HG03135 (cell line): Measurements from ENCODE around the gene STX7.

Source experiments
- ATAC-seq: cut with Tn5 transposase; IDR thresholded peaks from one replicate; pipeline ENCODE4 v1.9.1; 2021; ENCODE audit warnings: mild to moderate bottlenecking, moderate library complexity; ENCODE audit not compliant: unreplicated experiment

STX7 gene

DNA sequence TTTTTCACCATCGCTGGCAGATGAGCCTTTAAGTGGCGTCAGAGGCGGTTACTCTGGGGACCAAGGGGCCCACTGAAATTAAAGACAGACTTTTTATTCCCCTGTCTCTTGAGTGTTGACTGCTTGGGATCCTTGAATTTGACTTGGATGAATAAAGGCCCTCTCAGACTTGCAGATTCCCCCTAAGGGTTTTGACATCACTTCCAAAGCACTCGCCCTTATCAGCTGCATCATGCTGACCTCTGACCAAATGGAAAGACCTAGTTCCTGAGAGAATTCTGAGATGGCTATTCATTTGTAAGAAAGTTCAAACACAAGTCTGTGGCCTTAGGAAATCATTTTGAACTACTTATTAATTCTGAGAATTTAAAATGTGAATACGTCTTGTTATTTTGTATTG lies 98.2 kb downstream of the STX7 start:
- ATAC-seq = no peak

DNA sequence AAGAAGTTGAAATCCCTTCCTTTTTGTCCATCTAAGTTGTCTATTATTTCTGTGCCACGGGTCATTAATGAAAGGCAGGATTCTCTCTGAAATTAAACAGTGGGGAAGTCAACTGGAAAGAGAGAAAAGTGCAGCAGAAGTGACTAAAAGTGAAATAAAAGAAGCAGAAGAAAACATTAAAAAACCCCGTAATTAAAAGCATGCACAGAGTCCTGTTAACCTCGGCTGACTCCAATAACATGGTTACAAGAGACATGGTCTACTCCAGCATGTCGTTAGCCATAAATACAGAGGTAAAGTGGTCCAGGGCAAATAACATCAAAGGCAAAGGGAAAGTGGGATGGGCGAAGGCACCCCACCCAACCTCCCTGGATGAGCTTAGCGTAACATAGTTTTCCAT lies 98.6 kb downstream of the STX7 start:
- no peak for ATAC-seq

DNA sequence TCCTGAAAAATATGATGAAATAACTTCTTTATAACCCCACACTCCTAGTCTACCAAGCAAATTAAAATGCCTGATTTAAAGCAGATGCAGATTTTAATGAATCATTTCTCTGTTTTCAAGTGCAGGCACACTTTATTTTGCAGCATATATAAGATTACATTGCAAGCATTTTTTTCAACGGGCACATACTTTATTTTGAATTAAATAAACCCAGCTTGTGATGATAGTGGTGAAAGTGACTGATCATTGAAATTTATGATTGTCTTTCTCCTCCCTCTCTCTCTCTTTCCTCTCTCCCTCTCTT lies 99.5 kb downstream of the STX7 start:
- ATAC-seq = no peak

DNA sequence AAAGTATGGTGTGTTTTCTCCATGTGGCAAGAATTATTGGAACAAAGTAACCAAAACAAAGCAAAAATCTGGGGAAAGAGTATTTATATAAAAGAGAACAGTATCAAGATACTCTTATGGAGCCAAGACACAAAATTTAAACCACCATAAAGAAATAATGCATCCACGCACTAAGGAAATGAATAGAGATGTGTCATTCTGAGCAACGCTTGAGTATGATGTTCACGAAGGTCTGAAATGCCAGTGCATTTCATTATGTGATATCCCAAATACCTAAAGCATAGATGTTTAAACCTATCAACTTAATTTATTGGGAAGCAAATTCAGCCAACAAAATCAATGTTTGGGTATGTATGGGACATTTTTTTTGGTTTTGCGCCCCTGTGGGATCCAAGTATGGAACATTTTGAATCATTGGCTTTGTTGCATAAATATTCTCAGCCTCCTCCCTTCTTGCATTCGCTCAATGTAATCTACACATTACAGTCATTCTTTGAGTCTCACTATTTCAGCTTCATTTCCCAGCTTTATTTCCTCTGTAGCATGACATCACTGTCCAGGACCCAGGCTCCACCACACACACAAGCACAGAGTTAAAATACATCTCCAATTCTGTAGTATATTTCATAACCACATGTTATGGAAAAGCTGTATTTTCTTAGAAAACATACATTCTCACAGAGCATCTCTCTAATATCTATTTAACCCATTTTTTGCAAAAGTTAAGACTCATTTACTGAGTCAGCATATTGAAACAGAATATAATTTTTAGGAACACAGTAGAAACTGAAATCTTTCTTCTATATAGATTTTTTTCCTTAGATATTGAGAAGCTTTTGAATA lies 100.0 kb downstream of the STX7 start:
- ATAC-seq = no peak

DNA sequence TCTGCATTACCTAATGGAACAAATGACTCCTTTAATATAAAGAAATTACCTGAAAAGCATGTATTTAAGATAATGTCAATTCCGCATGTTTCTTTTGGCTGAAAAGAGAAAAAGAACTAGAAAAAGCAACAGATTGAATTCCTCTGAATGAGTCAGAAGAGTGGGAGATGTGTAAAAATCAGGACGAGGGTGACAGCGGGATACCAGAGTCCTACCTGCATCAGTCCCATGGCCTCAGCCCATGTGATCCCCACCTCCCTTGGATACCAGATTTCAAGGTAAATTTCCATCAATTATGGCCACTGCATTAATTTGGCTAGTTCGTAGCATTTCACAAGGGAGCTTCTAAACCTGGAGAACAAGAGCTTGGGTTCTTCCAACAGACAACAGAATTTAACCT lies 101.6 kb downstream of the STX7 start:
- no peak for ATAC-seq

DNA sequence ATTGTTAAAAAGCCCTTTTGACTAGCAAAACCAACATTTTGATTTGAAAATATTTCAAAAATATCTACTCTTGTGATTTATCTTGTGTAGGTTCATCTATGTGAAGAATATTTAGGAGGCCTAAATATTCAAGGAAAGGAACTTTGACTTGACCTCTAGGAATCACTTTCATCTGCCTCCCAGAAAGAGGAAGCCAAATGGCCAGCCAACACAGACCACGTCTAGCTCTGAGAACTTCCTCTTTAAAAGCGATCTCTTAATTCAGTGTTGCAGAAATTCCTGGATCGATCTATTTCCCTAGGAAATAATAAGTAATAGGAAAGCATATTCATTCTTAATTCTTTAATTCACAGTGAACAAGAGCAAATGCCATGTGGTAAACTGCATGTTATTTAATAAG lies 102.1 kb downstream of the STX7 start:
- no peak for ATAC-seq

DNA sequence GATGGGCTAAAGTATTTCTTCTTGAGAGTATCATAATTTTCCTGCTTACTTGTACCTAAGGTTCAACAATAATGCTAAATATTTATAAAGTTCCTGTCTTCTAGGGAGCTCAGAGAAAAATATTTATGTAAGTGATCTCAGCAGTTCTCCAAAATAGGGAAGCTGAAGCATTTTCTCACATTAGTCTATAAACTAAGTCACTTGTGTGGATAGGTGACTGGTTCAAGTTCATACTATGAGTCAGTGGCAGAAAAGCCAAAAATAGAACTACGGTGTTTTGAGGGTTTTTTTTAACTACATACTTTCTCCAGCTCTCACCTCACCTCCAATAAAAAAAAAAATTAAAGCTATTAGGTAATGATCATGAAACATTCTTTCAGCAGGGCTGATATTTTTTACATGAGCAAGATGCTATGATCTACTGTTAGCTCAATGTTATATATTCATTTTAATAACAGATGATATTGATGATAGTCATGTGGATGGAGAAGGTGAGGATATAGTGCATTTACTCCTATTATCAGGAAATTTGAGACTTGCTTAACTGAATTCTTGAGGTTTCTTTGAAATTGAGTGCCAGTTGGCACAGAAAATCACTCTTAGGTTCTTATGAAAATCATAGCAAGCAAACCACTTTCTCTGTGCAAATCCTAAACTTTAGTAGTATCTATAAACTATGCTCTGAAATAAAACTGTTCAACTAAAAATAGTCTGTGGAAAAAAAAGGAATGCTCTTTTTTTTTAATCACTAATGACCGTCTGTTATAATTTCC lies 107.6 kb downstream of the STX7 start:
- peak; percentile 50 for ATAC-seq

DNA sequence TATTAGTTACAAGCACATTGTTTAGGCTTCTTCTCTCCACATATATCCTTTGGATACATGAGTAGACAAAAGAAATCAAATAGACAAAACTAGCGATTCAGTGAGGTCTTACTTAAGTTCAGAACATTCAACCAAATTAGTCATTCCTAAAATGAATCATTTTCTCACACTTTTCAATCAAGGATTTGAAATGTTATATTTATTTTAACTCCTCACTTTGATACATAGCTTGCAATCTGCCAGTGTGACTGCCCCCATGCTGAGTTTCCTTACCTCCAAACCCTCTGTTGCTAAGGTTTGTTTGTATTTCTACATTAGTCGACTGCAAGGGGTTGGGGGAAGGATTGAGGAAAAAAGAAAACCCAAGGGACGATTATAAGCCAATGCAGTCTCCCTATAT lies 108.2 kb downstream of the STX7 start:
- ATAC-seq = peak; percentile 2

DNA sequence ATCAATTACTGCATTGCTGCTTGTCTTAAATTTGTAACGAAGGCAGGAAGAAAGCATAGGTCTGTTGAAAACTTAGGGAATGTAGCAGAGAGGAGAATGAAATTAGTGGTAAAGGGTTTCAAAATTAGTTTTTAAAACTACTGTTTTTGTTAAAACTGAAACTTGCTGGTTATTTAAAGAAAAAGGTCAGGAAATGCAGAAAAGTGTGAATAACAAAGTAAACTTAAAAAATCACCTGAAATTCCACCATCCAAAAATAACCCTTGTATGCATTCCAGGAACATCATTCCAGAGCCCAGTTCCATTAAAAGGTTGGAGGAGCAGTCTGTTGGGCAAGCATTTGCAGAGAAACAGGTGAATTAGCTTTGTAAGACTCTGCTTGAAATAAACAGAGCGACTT lies 108.6 kb downstream of the STX7 start:
- no peak for ATAC-seq

DNA sequence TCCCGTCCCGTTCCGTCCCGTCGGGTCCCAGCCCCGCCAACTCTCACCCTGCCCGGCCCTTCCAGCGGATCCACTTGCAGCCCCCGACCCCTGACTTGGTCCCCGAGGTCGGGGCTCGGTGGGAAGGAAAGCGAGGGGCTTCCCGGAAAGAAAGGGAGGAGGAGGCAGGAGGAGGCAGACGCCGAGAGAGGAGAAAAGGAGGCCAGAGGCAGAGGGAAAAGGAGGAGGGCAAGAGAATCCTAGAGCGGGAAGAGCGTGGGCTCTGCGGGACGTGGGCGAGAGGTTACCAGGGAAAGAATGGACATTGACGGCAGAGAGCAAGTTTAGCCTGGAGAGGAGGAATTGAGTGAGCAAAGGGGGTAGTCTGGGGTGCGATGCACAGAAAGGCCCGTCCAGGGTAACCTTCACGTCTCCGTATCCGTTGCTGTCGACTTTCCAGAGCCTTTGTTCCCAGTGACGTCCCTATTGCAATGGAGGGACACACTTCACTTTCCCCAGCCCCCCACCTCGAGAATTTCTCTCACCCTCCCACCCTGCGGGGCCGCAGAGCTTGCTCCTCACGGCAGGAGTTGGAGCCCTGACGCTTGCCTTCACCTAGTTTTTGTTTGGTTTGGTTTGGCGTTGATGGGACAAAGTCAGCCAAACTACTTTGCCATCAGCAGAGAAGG lies 111.2 kb downstream of the STX7 start:
- no peak for ATAC-seq

DNA sequence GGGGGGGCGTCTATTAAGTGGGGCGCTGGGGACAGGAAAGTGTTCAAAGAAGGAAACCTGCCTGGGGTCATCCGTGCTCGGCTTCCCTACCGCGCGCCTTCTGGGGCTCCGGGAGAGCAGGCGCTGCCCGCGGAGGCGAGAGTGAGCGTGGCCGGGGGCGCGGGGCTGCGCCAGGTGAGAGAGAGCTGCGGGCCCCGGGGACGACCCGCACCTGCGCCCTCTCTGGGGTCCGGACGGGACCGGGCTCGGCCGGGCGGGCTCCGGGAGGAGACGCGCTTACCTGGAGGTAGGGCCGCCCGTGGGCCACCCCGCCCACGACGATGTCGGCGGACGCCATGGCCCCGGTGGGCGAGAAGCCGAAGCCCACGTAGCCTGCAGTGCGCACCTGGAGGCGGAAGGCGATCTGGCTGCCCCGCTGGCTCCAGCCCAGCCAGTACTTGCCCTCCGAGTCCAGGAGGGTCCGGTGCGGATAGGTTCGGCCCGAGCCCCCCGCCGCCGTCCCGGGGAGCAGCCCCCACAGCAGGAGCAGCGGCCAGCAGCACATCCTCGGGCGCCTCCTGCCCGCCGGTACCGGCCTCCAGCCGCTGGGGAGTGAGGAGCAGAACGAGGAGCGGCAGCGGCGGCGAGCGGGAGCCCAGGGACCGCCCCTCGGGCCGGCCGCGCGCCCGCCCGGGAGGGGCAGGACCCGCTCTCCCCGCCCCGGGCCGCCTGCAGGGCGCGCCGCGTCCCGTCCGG lies 111.9 kb downstream of the STX7 start, which contains the start of gene MOXD1:
TSS of gene MOXD1 (minus strand) at position 593 of the 735 bp plus-strand sequence. CDS start at position 544, 49 bp downstream.
- peak; percentile 50 for ATAC-seq

DNA sequence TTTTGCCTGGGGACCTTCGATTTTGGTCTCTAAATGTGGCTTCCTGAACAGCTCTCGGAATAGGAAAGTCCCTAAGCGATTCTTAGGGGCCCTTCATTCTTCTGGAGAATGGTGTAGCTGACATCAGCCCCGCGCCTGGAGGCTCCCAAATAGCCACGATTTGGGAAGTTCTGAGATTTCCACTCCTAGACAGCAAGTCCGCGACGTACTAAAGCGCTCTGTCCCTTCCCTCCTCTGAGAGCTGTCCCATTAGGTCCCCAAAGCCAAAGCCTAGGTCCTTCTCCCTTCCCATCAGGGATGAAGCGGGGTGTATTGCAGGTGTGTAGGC lies 112.4 kb downstream of the STX7 start:
- no peak for ATAC-seq

DNA sequence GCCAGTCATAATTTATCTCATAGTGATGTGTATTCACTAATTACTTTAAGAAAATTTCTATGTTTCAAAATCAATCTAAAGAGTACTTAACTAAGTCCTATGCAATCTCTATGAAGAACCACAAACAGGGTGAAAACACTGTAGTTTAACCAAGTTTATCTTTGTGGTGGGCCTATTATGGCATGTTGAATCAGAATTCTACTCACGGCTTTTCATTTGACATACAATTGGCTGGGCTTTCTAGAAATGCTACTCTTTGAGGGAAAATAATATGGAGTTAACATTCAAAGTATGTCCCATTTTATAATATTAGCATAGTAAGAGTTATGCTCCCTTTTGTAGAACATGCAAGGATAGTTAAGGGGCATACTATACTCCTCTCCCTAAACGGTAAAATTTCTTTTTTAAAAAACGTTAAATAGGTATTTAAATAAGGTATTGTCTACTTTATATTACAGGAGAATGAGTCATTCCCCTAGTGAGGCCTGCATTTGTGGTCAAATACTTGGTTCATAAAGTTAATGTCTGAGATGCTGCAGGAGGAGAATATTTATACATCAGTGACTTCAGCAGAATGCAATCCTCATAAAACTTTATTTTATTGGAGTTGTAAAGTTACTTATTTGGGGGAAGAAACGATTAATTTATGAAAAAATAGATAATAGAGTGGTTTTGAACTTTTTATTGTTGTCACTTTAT lies 113.4 kb downstream of the STX7 start:
- no peak for ATAC-seq
